ENCODE results near the gene ZNF860. TPM values are rescaled to one million over a fixed set of nuclear protein-coding genes. Genes with fewer than 3 reads are reported as not detected.
"Not testable (repeated sequence)": the region's sequence is repeated elsewhere in the genome, so short reads cannot be mapped to it uniquely, and the experiment has no call there.

ZNF860 gene
- polyA plus RNA-seq, 4 donors: 0.27 to 0.62 (median 0.31) TPM; not detected in 1

- no peak overlapping the region for H3K4me3 ChIP-seq (ENCODE audit: low read depth in 1 of 3, low read length in 3 of 3)
- peaks cover 0 to 15% (median 2%) of the 10 kb centered on the region in 3 donors for H3K4me1 ChIP-seq (ENCODE audit: control insufficient read depth in 3 of 3, insufficient read depth in 2 of 3, low read depth in 1 of 3, low read length in 2 of 3)
- no peaks in the 10 kb centered on the region for H3K9me3 ChIP-seq (ENCODE audit: control insufficient read depth in 2 of 2, insufficient read depth in 1 of 2, low read depth in 1 of 2, low read length in 1 of 2)
- H3K27ac ChIP-seq (ENCODE audit: low read depth in 1 of 3, low read length in 2 of 3): no peak overlapping the region
- H3K27me3 ChIP-seq (ENCODE audit: control insufficient read depth in 3 of 3, insufficient read depth in 3 of 3, low read length in 3 of 3): no peaks in the 10 kb centered on the region
- WGBS, 3 donors: 73 to 83% (median 76%) methylated on average over 4 of the region's 4 CpGs
- DNase-seq (no peak), FAIRE-seq (no peak)
- no peaks in the 10 kb centered on the region for H3K36me3 ChIP-seq (ENCODE audit: control insufficient read depth in 3 of 3, insufficient read depth in 2 of 3, low read depth in 1 of 3, low read length in 3 of 3)
Measured at GRCh38 chr3:31978553-31978952, 3.0 kb upstream of the ZNF860 start.

- H3K4me1 ChIP-seq (ENCODE audit: control insufficient read depth in 3 of 3, insufficient read depth in 2 of 3, low read depth in 1 of 3, low read length in 2 of 3): peaks cover 0 to 15% (median 2%) of the 10 kb centered on the region in 3 donors
- H3K9me3 ChIP-seq (ENCODE audit: control insufficient read depth in 2 of 2, insufficient read depth in 1 of 2, low read depth in 1 of 2, low read length in 1 of 2): no peaks in the 10 kb centered on the region
- no peak for FAIRE-seq
- no peaks in the 10 kb centered on the region for H3K27me3 ChIP-seq (ENCODE audit: control insufficient read depth in 3 of 3, insufficient read depth in 3 of 3, low read length in 3 of 3)
- peak in 1 of 2 donors; percentile 45 for DNase-seq
- H3K27ac ChIP-seq (ENCODE audit: low read depth in 1 of 3, low read length in 2 of 3): peak overlapping the region in 1 of 3 donors; percentile 1
- H3K36me3 ChIP-seq (ENCODE audit: control insufficient read depth in 3 of 3, insufficient read depth in 2 of 3, low read depth in 1 of 3, low read length in 3 of 3): no peaks in the 10 kb centered on the region
- WGBS, 3 donors: 22 to 42% (median 31%) methylated on average over 5 of the region's 5 CpGs
- no peak overlapping the region for H3K4me3 ChIP-seq (ENCODE audit: low read depth in 1 of 3, low read length in 3 of 3)
Measured at GRCh38 chr3:31979001-31979697, 2.4 kb upstream of the ZNF860 start.

- peaks cover 0 to 11% (median 2%) of the 10 kb centered on the region in 3 donors for H3K4me1 ChIP-seq (ENCODE audit: control insufficient read depth in 3 of 3, insufficient read depth in 2 of 3, low read depth in 1 of 3, low read length in 2 of 3)
- H3K36me3 ChIP-seq (ENCODE audit: control insufficient read depth in 3 of 3, insufficient read depth in 2 of 3, low read depth in 1 of 3, low read length in 3 of 3): no peaks in the 10 kb centered on the region
- peak overlapping the region; percentile 86 to 99 (median 96) for H3K27ac ChIP-seq (ENCODE audit: low read depth in 1 of 3, low read length in 2 of 3)
- peak overlapping the region; percentile 73 to 83 (median 74) for H3K4me3 ChIP-seq (ENCODE audit: low read depth in 1 of 3, low read length in 3 of 3)
- no peaks in the 10 kb centered on the region for H3K27me3 ChIP-seq (ENCODE audit: control insufficient read depth in 3 of 3, insufficient read depth in 3 of 3, low read length in 3 of 3)
- DNase-seq (peak; percentile 78 to 87), FAIRE-seq (no peak)
- H3K9me3 ChIP-seq (ENCODE audit: control insufficient read depth in 2 of 2, insufficient read depth in 1 of 2, low read depth in 1 of 2, low read length in 1 of 2): no peaks in the 10 kb centered on the region
- WGBS, 3 donors: 0 to 1% (median 1%) methylated on average over 35 to 66 of the region's 66 CpGs
Measured at GRCh38 chr3:31980530-31981205, 882 bp upstream of the ZNF860 start.

- Histone ChIP-seq H3K9me3 (ENCODE audit: control insufficient read depth in 2 of 2, insufficient read depth in 1 of 2, low read depth in 1 of 2, low read length in 1 of 2) (peaks cover 0 to 3% of the 10 kb centered on the region in 2 donors), H3K27ac (ENCODE audit: low read depth in 1 of 3, low read length in 2 of 3) (no peak overlapping the region), H3K4me1 (ENCODE audit: control insufficient read depth in 3 of 3, insufficient read depth in 2 of 3, low read depth in 1 of 3, low read length in 2 of 3) (peaks cover 0 to 4% (median 2%) of the 10 kb centered on the region in 3 donors), H3K4me3 (ENCODE audit: low read depth in 1 of 3, low read length in 3 of 3) (no peak overlapping the region), H3K36me3 (ENCODE audit: control insufficient read depth in 3 of 3, insufficient read depth in 2 of 3, low read depth in 1 of 3, low read length in 3 of 3) (no peaks in the 10 kb centered on the region), H3K27me3 (ENCODE audit: control insufficient read depth in 3 of 3, insufficient read depth in 3 of 3, low read length in 3 of 3) (no peaks in the 10 kb centered on the region)
- 89 to 96% (median 94%) methylated on average over 4 of the region's 4 CpGs for WGBS, 3 donors
- FAIRE-seq (no peak), DNase-seq (no peak)
Measured at GRCh38 chr3:31984321-31984720, 2.8 kb downstream of the ZNF860 start.

GRCh38 chr3:31985831-31986230 lies 4.3 kb downstream of the ZNF860 start:
- H3K36me3 ChIP-seq (ENCODE audit: control insufficient read depth in 3 of 3, insufficient read depth in 2 of 3, low read depth in 1 of 3, low read length in 3 of 3): no peaks in the 10 kb centered on the region
- no peak overlapping the region for H3K4me3 ChIP-seq (ENCODE audit: low read depth in 1 of 3, low read length in 3 of 3)
- FAIRE-seq (no peak), DNase-seq (no peak)
- H3K27ac ChIP-seq (ENCODE audit: low read depth in 1 of 3, low read length in 2 of 3): no peak overlapping the region
- no peaks in the 10 kb centered on the region for H3K27me3 ChIP-seq (ENCODE audit: control insufficient read depth in 3 of 3, insufficient read depth in 3 of 3, low read length in 3 of 3)
- no peaks in the 10 kb centered on the region for H3K4me1 ChIP-seq (ENCODE audit: control insufficient read depth in 3 of 3, insufficient read depth in 2 of 3, low read depth in 1 of 3, low read length in 2 of 3)
- 78 to 87% (median 85%) methylated on average over 2 of the region's 2 CpGs for WGBS, 3 donors
- H3K9me3 ChIP-seq (ENCODE audit: control insufficient read depth in 2 of 2, insufficient read depth in 1 of 2, low read depth in 1 of 2, low read length in 1 of 2): peaks cover 0 to 6% of the 10 kb centered on the region in 2 donors

- Histone ChIP-seq H3K9me3 (ENCODE audit: control insufficient read depth in 2 of 2, insufficient read depth in 1 of 2, low read depth in 1 of 2, low read length in 1 of 2) (peaks cover 0 to 9% of the 10 kb centered on the region in 2 donors), H3K4me3 (ENCODE audit: low read depth in 1 of 3, low read length in 3 of 3) (no peak overlapping the region), H3K27ac (ENCODE audit: low read depth in 1 of 3, low read length in 2 of 3) (no peak overlapping the region), H3K4me1 (ENCODE audit: control insufficient read depth in 3 of 3, insufficient read depth in 2 of 3, low read depth in 1 of 3, low read length in 2 of 3) (no peaks in the 10 kb centered on the region), H3K36me3 (ENCODE audit: control insufficient read depth in 3 of 3, insufficient read depth in 2 of 3, low read depth in 1 of 3, low read length in 3 of 3) (no peaks in the 10 kb centered on the region), H3K27me3 (ENCODE audit: control insufficient read depth in 3 of 3, insufficient read depth in 3 of 3, low read length in 3 of 3) (no peaks in the 10 kb centered on the region)
- 86 to 100% (median 94%) methylated on average over 1 of the region's 1 CpG for WGBS, 3 donors
- FAIRE-seq (no peak), DNase-seq (no peak)
Measured at GRCh38 chr3:31988271-31988670, 6.7 kb downstream of the ZNF860 start.

GRCh38 chr3:31992995-31993394 lies 11.4 kb downstream of the ZNF860 start:
- H3K4me3 ChIP-seq (ENCODE audit: low read depth in 1 of 3, low read length in 3 of 3); H3K36me3 ChIP-seq (ENCODE audit: control insufficient read depth in 3 of 3, insufficient read depth in 2 of 3, low read depth in 1 of 3, low read length in 3 of 3); DNase-seq; H3K27me3 ChIP-seq (ENCODE audit: control insufficient read depth in 3 of 3, insufficient read depth in 3 of 3, low read length in 3 of 3); H3K27ac ChIP-seq (ENCODE audit: low read depth in 1 of 3, low read length in 2 of 3); H3K4me1 ChIP-seq (ENCODE audit: control insufficient read depth in 3 of 3, insufficient read depth in 2 of 3, low read depth in 1 of 3, low read length in 2 of 3); FAIRE-seq: not testable (repeated sequence)
- 94 to 97% (median 97%) methylated on average over 6 of the region's 6 CpGs for WGBS, 3 donors
- peaks cover 0 to 12% of the 10 kb centered on the region in 2 donors for H3K9me3 ChIP-seq (ENCODE audit: control insufficient read depth in 2 of 2, insufficient read depth in 1 of 2, low read depth in 1 of 2, low read length in 1 of 2)

- H3K9me3 ChIP-seq (ENCODE audit: control insufficient read depth in 2 of 2, insufficient read depth in 1 of 2, low read depth in 1 of 2, low read length in 1 of 2): peaks cover 0 to 11% of the 10 kb centered on the region in 2 donors
- H3K27me3 ChIP-seq (ENCODE audit: control insufficient read depth in 3 of 3, insufficient read depth in 3 of 3, low read length in 3 of 3): no peaks in the 10 kb centered on the region
- H3K4me3 ChIP-seq (ENCODE audit: low read depth in 1 of 3, low read length in 3 of 3): no peak overlapping the region
- DNase-seq (no peak), FAIRE-seq (no peak)
- 85 to 92% (median 92%) methylated on average over 1 of the region's 1 CpG for WGBS, 3 donors
- H3K36me3 ChIP-seq (ENCODE audit: control insufficient read depth in 3 of 3, insufficient read depth in 2 of 3, low read depth in 1 of 3, low read length in 3 of 3): no peaks in the 10 kb centered on the region
- H3K27ac ChIP-seq (ENCODE audit: low read depth in 1 of 3, low read length in 2 of 3): no peak overlapping the region
- H3K4me1 ChIP-seq (ENCODE audit: control insufficient read depth in 3 of 3, insufficient read depth in 2 of 3, low read depth in 1 of 3, low read length in 2 of 3): no peaks in the 10 kb centered on the region
Measured at GRCh38 chr3:31993843-31994242, 12.3 kb downstream of the ZNF860 start.

Measured in small intestine (tissue), 7 donors.